Esophagus squamous epithelium (tissue), 5 donors: Measurements from ENCODE around the gene SLC25A13. TPM values are rescaled to one million over a fixed set of nuclear protein-coding genes. Genes with fewer than 3 reads are reported as not detected.
"Not testable (repeated sequence)": the region's sequence is repeated elsewhere in the genome, so short reads cannot be mapped to it uniquely, and the experiment has no call there.

Source experiments
- DNase-seq: peaks from one replicate; lab custom pipeline; 2025; lab: John Stamatoyannopoulos, UW
- H3K27ac ChIP-seq, 4 donors: fragments of 200-600 bp; sonication (generic); one replicate each; pipeline ENCODE4 v1.5.1; 2016 to 2019; ENCODE audit warnings: mild to moderate bottlenecking in 1 of 4
- H3K27me3 ChIP-seq, 4 donors: fragments of 200-600 bp; sonication (generic); 1 replicate in 3 of 4; 2 replicates in 1 of 4; pipeline versions ENCODE4 v1.5.1 to v1.6.0; 2017 to 2021; ENCODE audit warnings: antibody characterized with exemption in 1 of 4
- H3K36me3 ChIP-seq, 3 donors: fragments of 200-600 bp; sonication (generic); one replicate each; pipeline ENCODE4 v1.5.1; 2016 to 2019
- H3K4me1 ChIP-seq, 3 donors: fragments of 200-600 bp; sonication (generic); one replicate each; pipeline ENCODE4 v1.5.1; 2017 to 2019
- H3K4me3 ChIP-seq, 4 donors: fragments of 200-600 bp; sonication (generic); 1 replicate in 3 of 4; 2 replicates in 1 of 4; pipeline ENCODE4 v1.5.1; 2016 to 2019; ENCODE audit warnings: mild to moderate bottlenecking in 2 of 4, moderate library complexity in 1 of 4
- H3K9me3 ChIP-seq, 3 donors: fragments of 200-600 bp; sonication (generic); one replicate each; pipeline ENCODE4 v1.5.1; 2016 to 2019
- CTCF ChIP-seq, 6 experiments: fragments of 450-650 bp in 4 of 6; fragments of 200-600 bp in 2 of 6; sonication (generic) in 2 of 6; IDR thresholded peaks; one replicate each; pipeline ENCODE4 v1.5.1; 2016 to 2019; ENCODE audit warnings: antibody characterized with exemption in 6 of 6, mild to moderate bottlenecking in 4 of 6, moderate library complexity in 4 of 6
- POLR2A ChIP-seq, 4 donors: fragments of 450-650 bp; IDR thresholded peaks; one replicate each; pipeline ENCODE4 v1.6.1; 2017; ENCODE audit warnings: antibody characterized with exemption in 4 of 4, mild to moderate bottlenecking in 4 of 4, moderate library complexity in 3 of 4
- WGBS, 2 donors: methylation state at CpG; one replicate each; pipeline ENCODE4 v1.1.5; 2018; 5-methylcytosine and 5-hydroxymethylcytosine counted together
- intact Hi-C: fragments of 100-400 bp; cut with DNase I; formaldehyde crosslinking; loops from one replicate; pipeline ENCODE4 v1.15.0; 2022
- total RNA-seq, 4 donors: library from RNA; depleted of rRNA; stranded (reverse); fragments of >200 nt; gene quantifications; one replicate each; pipeline ENCODE4 v1.1.0, GENCODE V29; 2016
- donor health status: DM: yes; HTN: yes; CAD: no.

The SLC25A13 gene
- total RNA-seq, 4 donors from 2014 or later = 12.7 to 37.3 (median 23.0) TPM

DNA sequence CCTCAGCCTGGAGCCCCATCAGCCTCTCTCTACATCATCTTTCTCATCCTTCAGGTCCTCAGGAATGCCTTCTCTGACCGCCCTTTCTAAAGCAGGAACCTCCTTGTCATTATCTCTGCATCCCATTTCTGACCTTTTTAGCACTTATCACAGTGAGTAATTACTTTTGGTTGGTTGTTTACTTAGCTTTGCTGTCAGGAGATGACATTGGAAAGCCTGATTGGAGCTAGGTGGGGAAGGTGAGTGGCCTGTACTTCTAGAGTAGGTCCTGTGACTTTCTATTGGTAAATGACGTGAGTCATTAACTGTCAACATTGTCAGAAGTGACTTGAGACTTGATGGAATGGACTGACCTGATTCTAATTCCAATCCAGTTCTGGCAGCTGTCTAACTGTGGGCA, 9.3 kb upstream of the SLC25A13 start:
- DNase-seq = no peak
- 87 to 97% methylated on average over 2 of the region's 2 CpGs for WGBS, 2 donors
- no peak overlapping the region for H3K27ac ChIP-seq
- intact Hi-C loops = no loop called here
- no peaks in the 10 kb centered on the region for H3K9me3 ChIP-seq
- TF ChIP-seq CTCF (IDR thresholded peaks at IDR 0.05) (no peak), POLR2A (IDR thresholded peaks at IDR 0.05) (no peak)
- no peaks in the 10 kb centered on the region for H3K27me3 ChIP-seq
- H3K4me3 ChIP-seq = no peak overlapping the region
- peaks cover 0 to 38% (median 6%) of the 10 kb centered on the region in 3 donors for H3K4me1 ChIP-seq
- H3K36me3 ChIP-seq = no peaks in the 10 kb centered on the region

DNA sequence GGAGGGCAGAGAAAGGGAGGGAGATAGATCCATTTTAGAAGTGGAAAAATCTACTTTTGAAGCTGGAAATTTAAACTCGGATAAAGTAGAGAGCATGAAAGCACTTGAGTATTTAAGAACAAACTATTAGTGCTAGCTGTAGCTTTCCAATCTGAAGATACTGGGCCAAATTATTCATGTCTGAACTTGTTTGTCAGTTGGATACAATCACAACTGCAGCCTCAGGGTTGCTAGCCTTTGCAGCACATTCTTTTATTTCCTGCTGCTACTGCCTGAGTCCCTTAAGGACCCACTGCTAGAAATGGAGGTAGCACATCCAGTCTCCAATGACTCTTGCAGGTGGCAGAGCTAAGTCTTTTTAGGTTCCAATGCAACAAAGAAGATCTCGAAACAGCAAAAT, 8.3 kb upstream of the SLC25A13 start:
- WGBS, 2 donors = 22 to 31% methylated on average over 2 of the region's 2 CpGs
- TF ChIP-seq POLR2A (IDR thresholded peaks at IDR 0.05) = no peak
- TF ChIP-seq CTCF (IDR thresholded peaks at IDR 0.05) = no peak
- H3K36me3 ChIP-seq = no peaks in the 10 kb centered on the region
- no peak overlapping the region for H3K4me3 ChIP-seq
- no peak for DNase-seq
- no peaks in the 10 kb centered on the region for H3K9me3 ChIP-seq
- H3K4me1 ChIP-seq = peaks cover 0 to 38% (median 6%) of the 10 kb centered on the region in 3 donors
- H3K27ac ChIP-seq = no peak overlapping the region
- intact Hi-C loops = no loop called here
- no peaks in the 10 kb centered on the region for H3K27me3 ChIP-seq

DNA sequence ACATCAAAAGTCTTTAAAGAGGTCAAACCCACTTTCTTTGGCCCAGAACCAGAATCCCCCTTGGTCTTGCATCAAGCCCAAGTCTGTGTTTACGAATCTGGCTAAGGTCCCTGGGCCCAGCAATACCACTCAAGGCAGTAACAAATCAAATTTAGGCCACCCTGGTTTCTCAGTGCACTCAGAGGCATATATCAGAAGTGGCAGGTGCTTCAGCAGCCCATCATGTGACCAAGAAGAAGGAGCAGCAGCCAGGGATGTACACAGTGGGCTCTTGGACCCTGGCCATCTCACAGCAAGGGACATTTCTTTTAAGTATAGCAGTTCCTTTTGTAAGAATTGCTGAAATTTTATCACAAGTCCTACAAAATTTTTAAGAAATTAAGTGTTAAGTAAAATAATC, 7.3 kb upstream of the SLC25A13 start:
- Histone ChIP-seq H3K27ac (no peak overlapping the region), H3K36me3 (no peaks in the 10 kb centered on the region), H3K27me3 (no peaks in the 10 kb centered on the region), H3K9me3 (no peaks in the 10 kb centered on the region), H3K4me1 (peaks cover 0 to 38% (median 6%) of the 10 kb centered on the region in 3 donors), H3K4me3 (no peak overlapping the region)
- DNase-seq = no peak
- WGBS, 2 donors = 75 to 80% methylated on average over 1 of the region's 1 CpG
- intact Hi-C loops = no loop called here
- TF ChIP-seq POLR2A (IDR thresholded peaks at IDR 0.05) (no peak), CTCF (IDR thresholded peaks at IDR 0.05) (no peak)

- H3K27ac ChIP-seq = no peak overlapping the region
- 13 to 17% methylated on average over 1 of the region's 1 CpG for WGBS, 2 donors
These were observed 6.1 kb upstream of the SLC25A13 start for GRCh38 chr7:96328016-96328415.

GRCh38 chr7:96327429-96327828, 5.5 kb upstream of the SLC25A13 start:
- H3K27me3 ChIP-seq = no peaks in the 10 kb centered on the region
- no peaks in the 10 kb centered on the region for H3K9me3 ChIP-seq
- TF ChIP-seq POLR2A (IDR thresholded peaks at IDR 0.05) (no peak), CTCF (IDR thresholded peaks at IDR 0.05) (no peak)
- H3K36me3 ChIP-seq = no peaks in the 10 kb centered on the region
- peaks cover 4 to 44% (median 9%) of the 10 kb centered on the region in 3 donors for H3K4me1 ChIP-seq
- intact Hi-C loops = no loop called here
- H3K27ac ChIP-seq = no peak overlapping the region
- no peak overlapping the region for H3K4me3 ChIP-seq
- DNase-seq = no peak
- WGBS, 2 donors = 36 to 45% methylated on average over 3 of the region's 3 CpGs

More at GRCh38 chr7:96328016-96328415, 6.1 kb upstream of the SLC25A13 start:
- intact Hi-C loops = no loop called here
- Histone ChIP-seq H3K9me3 (no peaks in the 10 kb centered on the region), H3K4me3 (no peak overlapping the region), H3K27me3 (no peaks in the 10 kb centered on the region), H3K36me3 (no peaks in the 10 kb centered on the region), H3K4me1 (peaks cover 0 to 38% (median 6%) of the 10 kb centered on the region in 3 donors)
- no peak for DNase-seq
- TF ChIP-seq CTCF (IDR thresholded peaks at IDR 0.05) = no peak
- TF ChIP-seq POLR2A (IDR thresholded peaks at IDR 0.05) = no peak

- H3K9me3 ChIP-seq, H3K4me3 ChIP-seq, H3K36me3 ChIP-seq, H3K27me3 ChIP-seq, H3K27ac ChIP-seq, intact Hi-C loops, DNase-seq: not testable (repeated sequence)
- WGBS, 2 donors = 33 to 45% methylated on average over 2 of the region's 2 CpGs
- peaks cover 8 to 48% (median 12%) of the 10 kb centered on the region in 3 donors for H3K4me1 ChIP-seq
These were observed 4.9 kb upstream of the SLC25A13 start for GRCh38 chr7:96326752-96327151.
